ENCODE data around the gene ACTMAP.
"Not testable (repeated sequence)": the region's sequence is repeated elsewhere in the genome, so short reads cannot be mapped to it uniquely, and the experiment has no call there.

DNA sequence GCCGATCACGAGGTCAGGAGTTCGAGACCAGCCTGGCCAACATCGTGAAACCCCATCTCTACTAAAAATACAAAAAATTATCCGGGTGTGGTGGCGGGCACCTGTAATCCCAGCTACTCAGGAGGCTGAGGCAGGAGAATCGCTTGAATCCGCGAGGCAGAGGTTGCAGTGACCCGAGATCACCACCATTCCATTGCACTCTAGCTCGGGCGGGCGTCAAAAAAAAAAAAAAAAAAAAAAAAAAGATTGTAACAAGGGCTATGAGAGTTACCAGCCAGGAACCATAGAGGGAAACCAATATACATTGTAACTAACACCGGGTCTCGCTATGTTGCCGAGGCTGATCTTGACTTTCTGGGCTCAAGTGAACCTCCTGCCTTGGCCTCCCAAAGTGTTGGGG is 18.0 kb downstream of the ACTMAP start:
- not testable (repeated sequence) for TF ChIP-seq POLR2A (IDR thresholded peaks at IDR 0.05; ENCODE audit: low read depth, low read length); POLR2AphosphoS5 (IDR thresholded peaks at IDR 0.05; ENCODE audit: low read depth, low read length); TAF1 (IDR thresholded peaks at IDR 0.05; ENCODE audit: borderline replicate concordance, low read depth, low read length)

Measured in GM12892 (cell line).